Activated CD4-positive, alpha-beta T cell treated with anti-CD3 and anti-CD28 coated beads, Interleukin-2, amount 50 U/mL, for 1 hour (primary cell): Measurements from ENCODE around the gene RTL10.
"Not testable (repeated sequence)": the region's sequence is repeated elsewhere in the genome, so short reads cannot be mapped to it uniquely, and the experiment has no call there.

Experiments used
- DNase-seq: peaks from one replicate; pipeline ENCODE4 v3.0.0-alpha.2; 2020

The RTL10 gene

DNA sequence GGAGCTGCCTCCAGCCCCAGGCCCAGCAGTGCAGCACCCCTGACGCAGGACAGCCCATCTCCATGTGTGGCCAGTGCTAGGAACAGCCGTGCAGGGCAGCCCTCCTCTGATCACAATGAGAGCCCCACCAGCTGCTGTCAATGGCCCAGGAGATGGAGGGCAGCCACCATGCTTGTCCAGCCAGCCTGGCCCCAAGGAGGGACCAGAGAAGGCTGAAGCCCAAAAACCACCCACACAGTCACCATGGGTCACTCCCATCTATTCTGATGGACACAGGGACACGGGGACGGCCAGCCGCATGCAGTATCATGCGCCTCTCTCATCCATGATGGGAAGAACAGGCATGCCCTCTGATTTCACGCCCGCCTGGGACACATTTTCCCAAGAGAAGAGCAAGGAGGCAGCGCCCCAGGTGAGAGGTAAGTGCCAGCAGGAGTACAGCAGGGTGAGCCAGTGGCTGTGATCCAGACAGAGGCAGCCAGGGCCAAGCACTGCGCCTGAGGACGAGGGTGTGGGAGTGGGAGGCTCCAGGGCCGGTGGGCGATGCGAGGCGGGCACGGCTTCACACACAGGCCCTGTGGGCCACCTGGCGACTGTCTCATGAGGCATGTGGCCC lies 33.6 kb upstream of the RTL10 start:
- DNase-seq: no peak

DNA sequence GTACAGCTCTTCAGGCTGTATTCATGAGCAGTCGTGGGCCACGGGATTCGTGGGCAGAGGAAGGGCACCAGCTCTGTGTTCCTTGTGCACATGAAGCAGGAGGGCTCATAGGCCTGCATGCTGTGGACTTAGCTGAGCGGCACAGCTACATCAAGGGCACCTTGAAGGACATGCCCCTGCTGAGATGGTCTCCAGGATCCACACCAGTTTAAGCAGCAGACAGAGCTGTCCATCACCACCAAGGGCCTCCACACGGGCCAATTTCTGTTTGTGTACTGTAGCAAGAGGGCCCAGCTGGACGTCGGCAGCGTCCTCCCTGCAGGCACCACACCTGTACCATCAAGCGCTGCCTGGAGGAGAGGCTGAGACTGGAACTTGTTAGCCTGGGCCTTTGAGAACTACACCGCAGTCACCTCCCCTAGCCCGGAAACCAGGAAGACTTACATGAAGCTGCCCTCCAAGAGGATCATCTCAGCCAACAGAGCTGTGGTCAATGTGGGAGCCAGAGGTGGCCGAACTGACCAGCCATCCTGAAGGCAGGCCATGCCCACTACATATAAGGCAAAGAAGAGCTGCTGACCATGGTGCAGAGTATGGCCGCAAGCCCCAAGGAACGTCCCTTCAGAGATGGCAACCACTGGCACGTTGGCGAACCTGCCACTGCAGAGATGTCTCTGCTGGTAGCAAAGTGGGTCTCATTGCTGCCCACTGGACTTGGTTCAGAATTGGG lies 32.7 kb upstream of the RTL10 start:
- no peak for DNase-seq

DNA sequence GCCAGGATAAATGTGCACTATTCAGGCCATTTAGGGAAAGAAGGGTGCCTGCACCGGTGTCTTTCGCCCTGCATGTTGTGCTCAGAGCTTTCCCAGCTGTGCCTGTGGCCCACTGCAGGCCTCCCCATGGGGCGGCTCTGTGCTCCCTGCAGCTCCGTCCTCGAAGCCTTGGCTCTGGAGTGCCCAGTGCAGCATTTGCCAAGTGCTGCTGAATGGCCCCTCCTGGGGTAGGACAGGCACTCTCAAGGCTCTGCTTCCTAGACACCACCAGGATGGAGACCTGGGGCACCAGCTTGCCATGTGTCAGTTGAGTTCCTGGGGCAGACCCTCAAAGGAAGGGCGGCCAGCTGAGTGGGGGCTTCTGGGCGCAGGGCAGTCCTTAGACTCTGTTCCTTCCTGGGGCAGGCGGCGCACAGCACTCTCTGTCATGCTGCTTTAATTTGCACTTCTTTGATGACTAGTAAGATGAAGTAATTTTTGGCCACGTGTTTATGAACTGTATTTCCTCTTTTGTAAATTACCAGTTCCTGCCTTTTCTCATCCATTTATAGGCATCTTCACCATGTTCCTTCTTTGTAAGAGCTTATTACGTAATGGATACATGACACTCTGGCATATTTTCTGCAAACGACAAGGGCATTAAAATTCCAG lies 32.1 kb upstream of the RTL10 start:
- peak; percentile 49 for DNase-seq

DNA sequence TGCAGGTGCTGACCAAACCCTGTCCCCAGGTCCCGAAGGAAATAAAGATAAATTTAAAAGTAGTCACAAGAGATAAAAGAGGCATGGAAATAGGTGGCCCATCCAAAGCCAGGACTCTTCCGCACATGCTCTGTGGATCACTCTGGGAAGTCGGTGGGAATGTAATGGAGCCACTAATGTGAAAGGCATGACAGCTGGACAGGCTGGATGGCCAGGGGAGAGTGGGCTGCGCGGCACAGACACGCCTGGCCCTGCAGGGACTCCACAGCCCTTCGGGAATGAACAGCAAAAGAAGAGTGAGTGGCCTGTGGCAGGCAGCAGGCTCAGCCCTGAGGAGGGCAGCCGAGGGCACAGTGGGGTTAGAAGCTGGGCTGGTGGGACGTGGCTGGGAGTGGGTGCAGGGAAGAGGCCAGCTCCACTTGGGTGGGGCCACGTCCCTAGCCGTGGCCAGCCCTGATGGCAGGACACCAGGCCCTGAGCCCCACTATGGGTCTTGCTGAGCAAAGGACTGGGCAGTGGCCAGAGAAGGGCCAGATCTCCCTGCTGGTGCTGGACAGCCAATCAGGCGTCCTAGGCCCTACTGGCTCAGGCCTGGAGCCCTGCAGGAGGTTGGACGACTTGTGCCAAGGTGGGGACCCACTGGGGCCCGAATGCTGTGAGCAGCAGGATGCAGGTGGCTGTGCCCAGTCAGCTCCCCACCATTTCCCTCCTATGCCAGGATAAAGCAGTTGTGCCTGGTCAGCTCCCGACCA lies 31.3 kb upstream of the RTL10 start:
- no peak for DNase-seq

DNA sequence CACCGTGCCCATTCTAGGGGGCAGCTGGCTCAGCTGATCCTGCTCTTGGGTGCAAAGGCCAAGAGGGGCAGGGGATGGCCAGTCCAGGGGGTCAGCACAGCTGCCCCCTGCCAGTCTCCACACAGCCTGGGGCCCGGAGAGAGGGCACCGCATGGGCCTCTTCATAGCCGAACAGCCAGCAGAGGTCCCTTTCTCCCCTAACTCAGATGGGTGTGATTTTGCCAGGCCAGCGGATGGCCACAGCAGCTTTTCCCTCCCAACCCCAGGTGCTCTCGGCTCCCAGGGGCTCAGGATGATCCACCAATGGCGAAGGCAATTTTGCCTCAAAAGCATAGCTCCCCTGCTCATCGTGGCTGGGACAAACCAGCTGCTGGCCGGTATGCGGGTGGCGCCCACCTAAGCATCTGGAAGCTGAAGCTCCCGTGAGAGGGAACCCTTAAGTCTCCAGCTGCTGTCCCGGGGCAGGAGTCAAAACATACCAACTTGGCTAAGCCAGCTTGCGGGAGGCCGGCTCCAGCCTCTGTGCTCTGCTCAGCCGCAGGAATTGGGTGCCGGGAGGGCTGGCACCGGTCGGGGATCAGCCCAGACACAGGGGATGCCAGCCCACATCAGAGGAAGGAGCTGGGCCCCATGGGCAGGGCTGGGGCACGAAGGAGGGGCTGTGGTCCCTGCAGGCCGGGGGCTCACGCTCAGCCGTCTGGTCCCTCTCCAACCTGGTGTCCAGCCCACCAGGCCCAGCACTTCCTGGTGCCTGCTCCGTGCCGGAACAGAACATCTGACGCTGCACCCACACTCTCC lies 30.5 kb upstream of the RTL10 start:
- no peak for DNase-seq

DNA sequence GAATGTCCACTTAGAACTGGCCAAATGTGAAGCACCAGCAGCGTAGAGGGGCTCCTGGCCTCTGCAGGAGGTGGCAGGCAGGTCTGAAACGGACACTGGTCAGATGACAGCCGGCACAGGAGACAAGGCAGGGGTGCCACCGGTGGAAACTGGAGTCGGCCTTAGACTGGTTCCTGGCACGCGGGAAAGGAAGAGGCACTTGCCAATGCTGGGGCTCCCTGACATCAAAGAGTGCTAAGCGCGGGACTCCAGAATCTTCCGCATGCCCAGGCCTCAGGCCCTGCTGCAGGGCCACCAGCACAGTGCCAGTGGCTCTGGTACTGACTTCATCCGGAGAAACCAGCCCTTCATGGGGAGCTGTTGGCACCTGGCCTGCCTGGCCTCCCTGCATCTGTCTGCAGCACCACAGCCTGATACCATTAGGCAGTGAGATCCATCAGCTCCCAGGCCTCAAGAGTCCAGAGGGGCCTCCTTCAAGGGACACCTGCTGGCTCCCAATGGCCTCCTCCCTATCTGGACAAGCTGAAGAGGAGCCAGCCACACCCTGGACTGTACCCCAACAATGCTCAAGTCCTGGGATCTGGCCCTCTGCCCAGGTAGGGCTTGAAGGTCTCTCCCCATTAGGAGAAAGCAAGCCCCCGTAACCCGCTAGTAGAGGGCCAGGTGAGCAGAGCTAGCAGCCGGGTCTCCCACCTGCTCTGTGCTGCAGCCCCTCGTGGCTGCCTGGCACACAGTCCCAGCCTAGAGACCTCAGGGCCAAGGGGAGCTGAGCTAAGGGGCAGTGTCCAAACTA lies 29.7 kb upstream of the RTL10 start:
- no peak for DNase-seq

DNA sequence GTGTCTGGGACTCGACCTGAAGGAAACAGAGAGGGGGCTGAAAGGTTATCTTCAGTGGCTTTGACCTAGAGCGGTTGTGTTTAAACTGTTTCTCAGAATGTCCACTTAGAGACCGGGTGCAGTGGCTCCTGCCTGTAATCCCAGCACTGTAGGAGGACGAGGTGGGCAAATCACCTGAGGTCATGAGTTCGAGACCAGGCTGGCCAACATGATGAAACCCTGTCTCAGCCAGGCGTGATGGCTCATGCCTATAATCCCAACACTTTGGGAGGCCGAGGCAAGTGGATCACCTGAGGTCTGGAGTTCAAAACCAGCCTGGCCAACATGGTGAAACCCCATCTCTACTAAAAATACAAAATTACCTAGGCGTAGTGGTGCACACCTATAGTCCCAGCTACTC lies 28.8 kb upstream of the RTL10 start:
- DNase-seq: not testable (repeated sequence)

DNA sequence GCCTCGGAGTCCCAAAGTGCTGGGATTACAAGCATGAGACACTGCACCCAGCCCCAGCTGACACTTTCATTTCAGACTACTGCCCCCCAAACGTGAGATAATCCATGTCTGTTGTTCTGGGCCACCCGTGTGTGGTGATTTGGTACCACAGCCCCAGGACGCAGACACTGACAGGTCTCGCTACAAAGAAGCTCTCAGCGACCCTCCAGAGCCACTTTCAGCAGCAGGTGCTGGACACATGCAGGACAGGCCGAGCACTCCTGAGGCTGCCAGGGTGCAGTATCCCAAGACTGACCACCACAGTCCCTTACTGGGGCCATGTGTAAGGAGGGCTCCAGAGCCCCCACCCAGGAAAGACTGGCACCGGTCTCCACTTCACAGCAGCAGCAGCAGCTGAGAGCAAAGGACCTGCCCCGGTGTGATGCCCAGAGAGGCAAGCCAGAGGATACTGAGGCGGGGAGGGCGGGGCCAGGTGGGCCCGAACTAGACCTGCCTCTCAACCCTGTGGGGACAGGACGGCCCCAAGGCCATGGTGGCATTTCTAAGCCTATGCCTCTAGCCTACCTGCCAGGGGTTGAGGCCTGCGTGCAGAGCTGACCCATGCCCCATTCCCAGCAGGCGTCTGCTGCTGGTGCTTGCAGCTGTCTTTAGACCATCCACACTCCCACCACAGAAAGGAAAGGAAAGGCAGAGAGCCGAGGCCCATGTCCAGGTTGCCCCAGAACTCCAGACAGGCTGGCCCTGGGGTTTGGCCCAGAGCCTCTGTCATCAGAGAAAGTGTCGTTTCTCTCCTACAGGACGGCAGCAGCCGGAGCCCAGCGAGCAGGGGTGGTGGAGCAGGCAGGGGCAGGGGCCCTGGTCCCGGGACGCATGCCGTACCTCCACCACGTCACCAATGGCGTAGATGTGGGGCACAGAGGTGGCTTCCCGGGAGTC lies 28.0 kb upstream of the RTL10 start:
- no peak for DNase-seq

DNA sequence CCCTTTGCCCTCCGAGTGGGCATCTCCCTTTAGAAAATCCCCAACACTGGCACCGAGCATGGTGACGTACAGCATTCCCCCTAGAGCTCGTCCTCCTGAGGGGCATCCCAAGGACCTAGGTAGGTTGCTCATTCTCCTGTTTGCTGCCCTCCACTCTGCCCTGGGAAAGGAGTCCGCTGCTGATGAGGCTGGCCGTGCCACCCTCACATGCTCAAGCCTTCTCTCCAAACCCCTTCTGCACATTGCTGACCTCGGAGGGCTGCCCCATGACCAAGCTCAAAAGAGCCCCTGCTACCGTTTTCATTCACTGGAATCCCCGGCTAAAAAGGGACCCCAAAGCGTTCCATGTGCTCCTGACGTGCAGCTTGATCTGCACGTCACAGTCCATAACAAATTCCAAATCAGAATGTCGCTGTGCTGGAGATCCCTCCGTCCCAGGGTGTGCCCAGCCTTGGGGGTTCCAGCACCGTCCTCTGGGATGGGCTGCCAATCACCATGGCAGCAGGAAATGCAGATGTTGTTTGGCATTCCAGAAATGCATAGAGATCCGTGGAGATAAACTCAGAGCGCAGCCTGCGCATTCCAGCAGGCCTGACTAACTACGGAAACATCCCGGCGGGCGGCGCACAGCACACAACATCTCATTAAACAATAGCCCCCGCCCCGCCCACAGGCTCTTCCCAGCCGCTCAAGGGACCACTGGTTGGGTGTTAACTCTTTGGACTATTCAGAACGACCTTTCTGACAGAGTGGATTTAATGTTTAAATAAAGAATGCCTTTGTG lies 26.3 kb upstream of the RTL10 start:
- DNase-seq: no peak

DNA sequence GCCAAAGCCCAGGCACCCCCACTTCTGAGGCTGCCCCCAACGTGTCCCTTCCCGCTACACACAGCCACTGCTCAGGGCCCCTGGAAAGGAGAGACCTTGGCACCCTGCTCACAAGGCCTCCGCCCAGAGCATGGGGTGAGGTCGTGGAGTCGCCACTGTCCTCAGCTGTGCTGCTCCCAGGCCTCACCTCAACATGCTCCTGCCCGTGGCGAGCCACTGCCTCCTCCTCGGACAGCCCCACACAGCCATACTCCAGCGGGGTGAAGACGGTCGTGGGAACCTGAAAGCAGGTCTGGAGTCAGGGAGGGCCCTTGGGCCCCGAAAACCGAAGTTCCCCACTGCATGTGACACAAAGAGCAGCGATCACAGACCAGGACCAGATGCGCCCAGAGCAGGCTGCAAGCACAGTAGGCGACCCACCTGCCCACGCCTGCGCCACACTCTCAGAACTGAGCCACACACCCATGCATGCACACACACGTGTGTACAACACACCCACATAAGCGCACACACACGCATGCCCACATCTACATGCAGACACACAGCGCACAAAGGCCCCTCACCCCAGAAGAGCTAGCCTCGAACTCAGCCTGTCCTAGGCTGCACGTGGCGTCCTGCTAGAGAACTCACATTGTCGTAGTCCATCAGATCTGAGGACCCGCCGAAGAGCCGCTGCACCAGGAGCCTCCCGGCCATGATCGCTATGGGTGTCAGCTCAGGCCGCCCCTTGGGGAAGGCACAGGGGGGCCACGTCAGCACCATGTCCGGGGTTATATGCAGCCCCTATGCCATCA lies 25.5 kb upstream of the RTL10 start:
- no peak for DNase-seq

DNA sequence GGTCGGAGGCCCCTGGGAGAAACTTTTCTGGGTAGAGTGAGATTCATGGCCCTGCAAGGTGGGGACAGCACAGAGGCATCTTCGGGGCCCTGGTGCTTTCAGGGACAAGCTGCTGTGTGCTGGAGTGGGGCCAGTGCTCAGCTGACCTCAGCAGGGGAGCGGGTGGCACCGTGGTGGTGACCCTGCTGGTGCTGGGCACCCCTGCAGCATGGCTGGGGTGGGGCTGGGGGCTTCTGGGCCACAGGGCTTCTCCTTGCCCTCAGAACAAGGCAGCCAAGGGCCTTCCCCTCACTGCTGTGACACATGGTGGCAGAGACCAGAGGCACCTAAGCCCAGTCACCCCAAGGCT lies 24.9 kb upstream of the RTL10 start:
- DNase-seq: no peak

DNA sequence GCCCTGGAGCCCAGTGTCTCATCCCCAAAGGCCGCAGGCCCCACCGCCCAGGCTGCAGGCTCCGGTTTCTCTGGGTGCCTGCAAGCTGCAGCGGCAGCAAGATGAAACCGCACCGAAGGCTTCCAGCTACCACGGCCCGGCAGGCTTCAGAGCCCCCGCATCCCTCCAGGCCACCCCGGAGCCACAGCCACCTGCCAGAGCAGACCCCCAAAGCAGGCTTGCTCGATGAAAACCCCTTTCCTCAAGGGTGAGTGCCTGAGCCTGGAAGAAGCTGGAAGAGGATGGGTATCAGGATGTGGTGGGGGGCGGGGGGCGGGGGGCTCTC lies 24.5 kb upstream of the RTL10 start:
- no peak for DNase-seq

DNA sequence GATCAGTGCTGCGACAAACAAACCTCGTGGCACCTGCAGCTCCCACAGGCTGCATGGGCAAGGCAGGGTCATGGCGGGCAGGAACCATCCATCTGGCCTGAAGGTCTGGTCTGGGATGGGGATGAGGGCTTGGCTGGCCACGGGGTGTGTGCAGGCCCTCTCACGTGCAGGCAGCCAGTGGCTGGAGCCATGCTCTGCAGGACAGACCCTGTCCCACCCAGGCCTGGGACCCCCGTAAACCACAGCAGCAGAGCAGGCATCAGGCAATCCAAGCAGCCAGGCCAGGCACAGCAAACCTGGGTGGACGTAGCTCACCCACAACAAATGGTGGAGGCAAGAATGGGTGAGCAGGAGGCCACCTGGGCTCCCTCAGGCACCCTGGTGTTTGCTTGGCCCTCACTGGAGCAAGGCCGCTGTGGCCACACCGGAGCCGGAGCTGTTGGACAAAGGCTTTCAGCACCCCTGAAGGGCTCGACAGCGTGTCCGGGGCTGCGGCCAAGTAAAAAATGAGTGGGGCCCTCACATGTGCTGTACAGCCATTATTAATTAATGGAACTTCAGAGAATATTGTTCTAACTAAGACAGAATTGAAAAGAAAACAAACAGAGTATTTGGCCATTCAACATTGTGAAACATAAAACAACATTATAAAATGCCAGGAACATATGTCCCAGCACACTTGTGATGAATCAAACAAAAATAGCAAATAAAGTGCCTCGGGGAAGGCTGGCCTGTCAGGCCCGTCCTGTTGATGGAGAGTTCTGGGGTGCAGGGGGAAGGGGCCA lies 24.0 kb upstream of the RTL10 start:
- no peak for DNase-seq

DNA sequence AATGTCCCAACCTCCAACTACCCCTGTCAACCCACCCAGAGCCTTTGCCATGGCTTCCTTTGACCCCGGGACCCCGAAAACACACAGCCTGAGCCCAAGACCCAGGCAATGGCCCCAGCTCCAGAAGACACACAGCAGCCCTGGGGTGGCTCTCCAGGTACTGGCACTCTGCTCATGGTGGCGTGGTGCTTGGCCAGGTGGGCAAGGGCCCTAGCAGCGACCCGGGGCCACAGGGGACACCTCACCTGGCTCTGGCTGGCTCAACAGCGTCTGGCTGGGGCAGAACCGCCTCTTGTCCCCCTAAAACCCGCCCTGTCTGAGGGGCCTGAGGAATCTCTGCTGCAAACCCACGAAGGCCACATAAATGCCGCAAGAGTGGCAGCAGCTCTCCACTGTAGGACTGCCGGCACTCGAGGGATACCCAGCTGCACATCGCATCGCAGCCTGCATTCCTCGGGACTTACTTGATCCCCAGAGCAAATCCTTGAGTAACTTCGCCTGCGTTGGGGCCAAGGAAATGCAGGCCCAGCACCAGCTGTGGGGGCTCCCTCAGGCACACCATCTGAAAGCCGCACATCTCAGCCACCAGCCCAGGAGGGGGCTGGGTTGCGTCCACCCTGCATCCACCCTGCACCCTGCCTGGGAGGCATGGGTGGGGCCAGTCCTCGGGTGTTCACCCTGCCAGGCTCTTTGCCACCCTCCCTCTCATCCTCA lies 23.1 kb upstream of the RTL10 start:
- no peak for DNase-seq

DNA sequence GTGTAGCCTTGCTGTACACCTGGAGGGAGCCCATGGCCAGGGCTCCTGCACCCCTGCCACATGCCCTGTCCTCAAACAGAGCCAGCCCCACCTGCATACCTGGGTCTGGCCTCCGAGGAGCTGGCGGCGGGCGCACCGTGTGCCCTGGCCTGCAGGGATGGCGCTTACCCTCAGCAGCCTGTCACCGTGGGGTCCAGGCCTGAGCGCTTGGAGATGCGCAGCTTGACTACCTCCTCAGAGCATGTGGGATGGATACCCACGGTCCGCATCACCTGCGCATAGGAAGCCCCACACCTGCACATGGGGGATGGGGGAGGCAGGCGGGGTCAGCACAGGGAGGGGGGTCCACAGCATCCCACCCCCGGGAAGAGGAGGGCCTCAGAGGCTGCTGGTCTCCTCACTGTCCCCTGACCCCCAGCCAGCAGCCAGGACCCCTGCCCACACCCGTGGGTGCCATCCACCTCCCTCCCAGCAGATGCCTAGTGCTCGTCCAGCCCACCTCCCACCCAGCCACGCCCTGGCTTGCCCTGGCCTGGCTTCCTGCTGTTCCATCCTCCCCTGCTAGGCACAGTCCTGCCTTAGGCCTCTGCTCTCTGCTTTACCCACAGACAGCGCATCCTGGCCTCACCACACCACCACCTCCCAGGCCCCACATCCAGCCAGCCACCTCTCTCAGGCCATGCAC lies 22.4 kb upstream of the RTL10 start:
- DNase-seq: no peak

DNA sequence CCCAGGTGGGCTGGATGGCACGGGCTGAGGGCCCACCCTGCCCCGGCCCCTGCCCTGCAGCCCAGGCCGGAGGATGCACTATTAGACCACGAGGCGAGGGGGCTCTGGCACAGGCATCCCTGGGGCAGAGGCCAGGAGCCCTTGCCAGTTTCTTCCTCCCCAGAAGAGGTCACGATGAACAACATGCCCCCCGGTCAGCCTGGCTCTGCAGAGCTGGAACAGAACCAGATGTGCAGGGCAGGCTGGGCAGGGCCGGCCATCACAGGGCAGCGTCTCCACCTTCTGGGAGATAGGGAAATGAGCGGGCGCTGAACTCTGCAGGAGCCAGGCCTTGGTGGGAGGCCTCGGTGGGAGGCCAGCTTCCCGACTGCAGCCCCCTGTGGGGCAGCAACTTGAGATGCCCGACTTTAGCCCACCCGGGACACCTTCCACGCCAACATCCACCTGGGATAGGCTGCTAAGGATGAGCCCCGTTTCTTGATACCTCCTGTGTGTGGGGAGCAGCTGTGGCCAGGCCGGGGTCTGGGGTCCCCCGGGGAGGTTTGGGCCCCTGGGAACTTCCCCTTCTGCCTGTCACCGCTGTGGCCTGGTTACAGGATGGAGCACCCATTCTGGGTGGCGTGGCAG lies 21.8 kb upstream of the RTL10 start:
- DNase-seq: no peak
